Erythroblast (primary cell): ENCODE results near the gene KICS2.
A peak's percentile ranks its signal among the peaks of the same experiment; 100 is the strongest.

Source experiments
- DNase-seq, 2 experiments: peaks; one replicate each; lab custom pipeline; 2025; lab: John Stamatoyannopoulos, UW
- GATA1 ChIP-seq: IDR thresholded peaks from 2 replicates; pipeline ENCODE4 v1.6.1; 2011; ENCODE audit warnings: low read depth, mild to moderate bottlenecking, control low read depth, low read length, moderate library complexity
- POLR2A ChIP-seq: IDR thresholded peaks from 2 replicates; pipeline ENCODE4 v1.6.1; 2011; ENCODE audit warnings: mild to moderate bottlenecking, low read length

The KICS2 gene

GRCh38 chr12:64178122-64178521 is 44.0 kb downstream of the KICS2 start:
- no peak for DNase-seq
- TF ChIP-seq GATA1 (no peak), POLR2A (no peak)

GRCh38 chr12:64177001-64177400 is 45.1 kb downstream of the KICS2 start:
- no peak for DNase-seq
- no peak for TF ChIP-seq POLR2A
- no peak for TF ChIP-seq GATA1

- peak in 1 of 2 experiments; percentile 3 for DNase-seq
- TF ChIP-seq GATA1 = no peak
- TF ChIP-seq POLR2A = no peak
Measured at GRCh38 chr12:64175254-64175945, 46.7 kb downstream of the KICS2 start.

GRCh38 chr12:64173456-64173855 is 48.6 kb downstream of the KICS2 start:
- no peak for DNase-seq
- TF ChIP-seq GATA1 = no peak
- no peak for TF ChIP-seq POLR2A
